ENCODE data around the gene FAM131B. TPM values are rescaled to one million over a fixed set of nuclear protein-coding genes. Genes with fewer than 3 reads are reported as not detected.

The FAM131B gene
- total RNA-seq, 1 experiment from 2014 or later: 0.16 TPM

Other genes starting within 250 kb of the FAM131B start
- not detected in 2 replicates for gene PIP, start 230.6 kb downstream of the FAM131B start, total RNA-seq (2014; rRNA removed; shearing (Covaris generic))
- not detected in 2 replicates for gene TAS2R39, start 179.3 kb downstream of the FAM131B start, total RNA-seq (2014; rRNA removed; shearing (Covaris generic))
- not detected in 2 replicates for gene TAS2R40, start 140.7 kb downstream of the FAM131B start, total RNA-seq (2014; rRNA removed; shearing (Covaris generic))
- gene GSTK1, start 99.3 kb downstream of the FAM131B start, total RNA-seq (2014; rRNA removed; shearing (Covaris generic)): 124 and 131 TPM in 2 replicates
- gene TMEM139, start 77.8 kb downstream of the FAM131B start, total RNA-seq (2014; rRNA removed; shearing (Covaris generic)): not detected in 2 replicates
- gene CASP2, start 74.4 kb downstream of the FAM131B start, total RNA-seq (2014; rRNA removed; shearing (Covaris generic)): 18.2 and 20.5 TPM in 2 replicates
- not detected in 2 replicates for gene CLCN1, start 46.6 kb downstream of the FAM131B start, total RNA-seq (2014; rRNA removed; shearing (Covaris generic))
- gene ZYX, start 18.6 kb upstream of the FAM131B start, total RNA-seq (2014; rRNA removed; shearing (Covaris generic)): 68.7 and 86.5 TPM in 2 replicates
- gene EPHA1, start 46.1 kb upstream of the FAM131B start, total RNA-seq (2014; rRNA removed; shearing (Covaris generic)): not detected in 2 replicates
- not detected in 2 replicates for gene TAS2R60, start 80.7 kb upstream of the FAM131B start, total RNA-seq (2014; rRNA removed; shearing (Covaris generic))
- gene TAS2R41, start 115.2 kb upstream of the FAM131B start, total RNA-seq (2014; rRNA removed; shearing (Covaris generic)): not detected in 2 replicates
- 0.13 and 0.22 TPM in 2 replicates for gene CTAGE15, start 209.1 kb upstream of the FAM131B start, total RNA-seq (2014; rRNA removed; shearing (Covaris generic))